T-helper 2 cell treated with Interferon-gamma antibody and Interleukin-4, amounts not matched to agents 5 μg/mL and 100 μg/mL, for 36 hours (primary cell): ENCODE data around the gene ZCCHC10.

Experiments
- DNase-seq: peaks from one replicate; pipeline ENCODE4 v3.0.0; 2021; ENCODE audit warnings: low spot score
- H3K27ac Mint-ChIP-seq: one replicate; pipeline ENCODE4 v1.8.0; 2021; ENCODE audit warnings: mild to moderate bottlenecking, mixed read lengths
- H3K27me3 Mint-ChIP-seq: one replicate; pipeline ENCODE4 v1.8.0; 2021; ENCODE audit warnings: low read depth, mixed read lengths
- H3K36me3 Mint-ChIP-seq: one replicate; pipeline ENCODE4 v1.8.0; 2021; ENCODE audit warnings: low read depth, mixed read lengths
- H3K4me1 Mint-ChIP-seq: one replicate; pipeline ENCODE4 v1.8.0; 2021; ENCODE audit warnings: low read depth, mixed read lengths
- H3K4me3 Mint-ChIP-seq: one replicate; pipeline ENCODE4 v1.8.0; 2022; ENCODE audit warnings: mild to moderate bottlenecking, moderate library complexity, mixed read lengths
- H3K9me3 Mint-ChIP-seq: one replicate; pipeline ENCODE4 v1.8.0; 2021; ENCODE audit warnings: mixed read lengths

The ZCCHC10 gene

DNA sequence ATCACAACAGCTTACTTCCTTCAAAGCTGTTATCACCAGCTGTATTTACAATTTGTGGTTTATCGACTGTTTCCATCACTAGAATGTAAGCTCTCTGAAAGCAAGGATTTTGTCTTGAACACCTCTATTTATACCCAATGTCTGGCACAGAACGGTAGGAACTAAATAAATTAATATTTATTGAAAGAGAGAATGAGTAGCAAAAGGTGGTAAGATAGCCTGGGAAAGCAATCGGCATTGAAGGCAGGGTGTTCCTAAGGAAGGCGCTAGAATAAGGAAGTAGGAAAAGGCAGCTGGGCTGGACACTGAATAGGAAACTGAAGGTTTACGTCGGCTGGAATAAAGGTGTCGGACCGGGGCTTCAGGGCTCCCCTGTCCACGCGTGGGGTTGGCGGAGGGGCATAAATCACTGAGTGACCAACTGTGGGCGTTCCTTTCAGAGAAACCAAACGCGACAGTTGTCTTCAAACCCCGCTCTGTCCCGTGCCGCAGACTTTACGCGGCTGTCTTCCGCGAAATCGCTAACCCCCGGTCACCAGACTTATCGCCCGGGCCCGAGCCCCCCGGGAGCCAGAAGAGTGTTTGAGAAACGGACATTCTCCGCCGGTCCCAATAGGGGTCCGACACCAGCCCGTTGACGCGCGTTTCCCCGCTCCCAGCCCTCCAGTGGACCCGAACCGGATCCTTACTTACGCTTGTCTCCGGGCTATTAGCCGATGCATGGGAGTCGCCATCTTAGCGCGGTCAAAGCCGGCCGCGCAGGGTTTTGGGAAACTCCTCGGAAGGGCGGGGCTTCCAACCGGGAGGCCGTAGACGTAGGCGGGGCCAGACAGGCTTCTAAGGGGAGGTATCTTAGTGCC is at the start of gene ZCCHC10:
ZCCHC10 (minus strand) TSS at position 746 of the 860 bp plus-strand sequence; CDS start at position 734, 12 bp downstream.
- H3K9me3 Mint-ChIP-seq, result no peaks in the 10 kb centered on the region
- H3K4me3 Mint-ChIP-seq, result peak within 1 kb of the TSS; percentile 86
- H3K27ac Mint-ChIP-seq, result peak within 1 kb of the TSS; percentile 91
- H3K4me1 Mint-ChIP-seq, result peaks cover 10% of the 10 kb centered on the region
- DNase-seq, result peak; percentile 89
- H3K36me3 Mint-ChIP-seq, result peaks cover 8% of the 10 kb centered on the region
- peaks cover 3% of the 10 kb centered on the region for H3K27me3 Mint-ChIP-seq

DNA sequence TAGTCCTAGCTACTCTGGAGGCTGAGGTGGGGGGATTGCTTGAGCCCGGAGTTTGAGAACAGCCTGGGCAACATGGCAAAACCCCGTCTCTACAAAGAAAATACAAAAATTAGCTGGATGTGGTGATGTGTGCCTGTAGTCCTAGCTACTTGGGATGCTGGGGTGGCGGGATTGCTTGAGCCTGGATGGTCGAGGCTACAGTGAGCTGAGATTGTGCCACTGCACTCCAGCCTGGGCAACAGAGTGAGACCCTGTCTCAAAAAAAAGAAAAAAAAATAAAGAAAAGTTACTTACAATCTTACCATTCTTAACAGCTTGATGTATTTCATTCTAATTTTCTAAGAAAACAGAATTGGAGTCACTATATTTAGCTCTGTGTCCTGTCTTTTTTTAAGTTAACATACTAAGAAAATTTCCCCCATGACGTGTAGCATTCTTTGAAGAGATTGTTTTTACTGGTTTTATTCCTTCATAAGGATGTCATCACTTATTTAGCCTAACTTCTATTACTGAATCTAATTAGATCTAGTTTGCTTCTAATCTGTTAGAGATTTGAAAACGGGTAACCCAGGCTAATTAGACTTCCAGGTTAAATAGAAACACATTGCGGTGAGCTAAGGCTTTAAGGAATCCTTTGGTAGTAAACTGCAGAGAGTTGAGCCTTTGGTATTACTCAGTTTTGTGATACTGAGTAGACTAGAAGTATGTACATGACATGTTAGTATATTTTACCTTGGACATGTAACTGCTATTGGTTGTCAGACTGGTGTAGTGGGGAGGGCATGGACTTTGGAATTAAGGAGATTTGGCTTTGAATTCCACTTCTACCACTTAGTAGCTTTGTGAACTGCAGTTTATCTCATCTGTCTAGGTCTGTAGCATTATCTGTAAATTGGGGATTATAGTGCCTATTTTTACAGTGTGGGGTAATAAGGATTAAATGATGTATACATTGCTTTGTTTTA is 49.5 kb upstream of the ZCCHC10 start:
- Mint-ChIP-seq H3K9me3 (no peaks in the 10 kb centered on the region), H3K27me3 (no peaks in the 10 kb centered on the region), H3K36me3 (peaks cover 63% of the 10 kb centered on the region), H3K4me3 (no peak overlapping the region), H3K27ac (no peak overlapping the region), H3K4me1 (peaks cover 21% of the 10 kb centered on the region)
- DNase-seq, result no peak

DNA sequence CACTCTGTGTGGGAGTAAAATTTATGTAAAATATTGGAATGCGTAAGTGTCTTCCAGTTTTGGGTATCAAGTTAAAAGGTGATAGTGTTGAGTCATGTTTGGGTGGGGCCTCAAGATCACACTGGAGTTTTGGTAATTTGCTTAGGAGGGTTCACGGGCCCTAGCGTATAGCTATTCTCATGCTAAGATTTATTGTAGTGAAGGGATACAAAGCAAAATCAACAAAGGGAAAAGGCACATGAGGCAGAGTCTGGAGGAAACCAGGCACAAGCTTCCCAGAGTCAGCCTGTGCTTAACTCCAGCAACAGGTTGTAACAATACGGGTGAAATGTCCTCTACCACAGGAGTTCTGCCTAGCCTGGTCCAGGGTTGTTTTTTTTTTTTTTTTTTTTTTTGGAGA is 45.7 kb upstream of the ZCCHC10 start:
- no peak for DNase-seq
- Mint-ChIP-seq H3K4me3 (no peak overlapping the region), H3K27me3 (no peaks in the 10 kb centered on the region), H3K27ac (peak overlapping the region; percentile 22), H3K36me3 (peaks cover 62% of the 10 kb centered on the region), H3K9me3 (no peaks in the 10 kb centered on the region), H3K4me1 (peaks cover 13% of the 10 kb centered on the region)

DNA sequence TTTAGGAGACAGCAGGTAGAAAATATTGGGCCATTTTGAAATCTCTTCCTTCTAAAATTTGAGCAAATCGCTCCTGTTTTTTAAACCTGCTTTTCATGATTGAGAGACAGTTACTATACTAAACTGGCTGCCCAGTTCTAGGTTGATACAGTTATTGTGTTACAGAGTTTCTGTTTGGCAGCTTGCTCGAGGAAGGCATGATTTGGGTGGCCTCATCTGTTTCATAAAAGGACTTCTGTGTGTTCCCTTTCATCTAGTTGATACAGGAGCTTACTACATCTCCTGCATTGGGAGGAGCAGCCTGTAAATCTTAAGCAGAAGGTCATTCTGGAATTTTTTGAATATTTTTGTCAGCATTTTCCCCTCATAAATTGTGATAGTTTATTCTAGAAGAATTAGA is 39.7 kb upstream of the ZCCHC10 start:
- DNase-seq, result no peak
- no peaks in the 10 kb centered on the region for H3K9me3 Mint-ChIP-seq
- no peaks in the 10 kb centered on the region for H3K27me3 Mint-ChIP-seq
- no peak overlapping the region for H3K27ac Mint-ChIP-seq
- H3K4me3 Mint-ChIP-seq, result no peak overlapping the region
- peaks cover 27% of the 10 kb centered on the region for H3K36me3 Mint-ChIP-seq
- H3K4me1 Mint-ChIP-seq, result peaks cover 11% of the 10 kb centered on the region

DNA sequence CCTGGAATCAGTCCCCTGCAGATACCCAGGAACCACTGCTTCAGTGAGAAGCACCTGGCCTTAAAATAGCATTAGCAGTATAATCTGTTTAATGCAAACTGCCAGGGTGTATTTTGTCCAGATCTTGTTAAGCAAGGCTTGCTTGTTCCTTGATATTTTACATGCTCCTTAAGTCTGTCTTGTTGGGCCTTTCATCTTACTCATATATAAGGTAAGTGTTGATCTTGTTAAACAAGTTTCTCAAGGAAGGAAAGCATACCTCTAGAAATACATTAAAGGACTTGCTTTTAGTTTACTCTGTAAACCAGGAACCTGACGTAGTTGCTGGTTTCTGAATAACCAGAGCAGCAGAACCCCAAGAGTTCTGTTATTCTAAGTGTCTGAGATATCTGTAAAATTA is 39.1 kb upstream of the ZCCHC10 start:
- Mint-ChIP-seq H3K36me3 (peaks cover 24% of the 10 kb centered on the region), H3K4me1 (peaks cover 11% of the 10 kb centered on the region), H3K4me3 (no peak overlapping the region), H3K27ac (no peak overlapping the region), H3K27me3 (no peaks in the 10 kb centered on the region), H3K9me3 (no peaks in the 10 kb centered on the region)
- no peak for DNase-seq

DNA sequence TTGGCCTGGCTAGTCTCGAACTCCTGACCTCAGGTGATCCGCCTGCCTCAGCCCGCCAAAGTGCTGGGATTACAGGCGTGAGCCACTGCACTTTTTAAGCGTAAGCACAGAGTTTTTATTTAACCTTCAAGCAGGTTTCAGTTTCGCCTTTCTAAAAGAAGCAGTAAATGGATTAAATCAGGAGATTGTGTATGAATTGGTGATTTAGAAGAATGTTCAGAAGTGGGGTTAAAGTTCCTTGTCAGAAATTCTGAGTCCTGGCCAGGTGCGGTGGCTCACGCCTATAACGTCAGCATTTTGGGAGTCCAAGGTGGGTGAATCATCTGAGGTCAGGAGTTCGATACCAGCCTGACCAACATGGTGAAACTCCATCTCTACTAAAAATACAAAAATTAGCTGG is 37.6 kb upstream of the ZCCHC10 start:
- H3K4me1 Mint-ChIP-seq, result peaks cover 15% of the 10 kb centered on the region

DNA sequence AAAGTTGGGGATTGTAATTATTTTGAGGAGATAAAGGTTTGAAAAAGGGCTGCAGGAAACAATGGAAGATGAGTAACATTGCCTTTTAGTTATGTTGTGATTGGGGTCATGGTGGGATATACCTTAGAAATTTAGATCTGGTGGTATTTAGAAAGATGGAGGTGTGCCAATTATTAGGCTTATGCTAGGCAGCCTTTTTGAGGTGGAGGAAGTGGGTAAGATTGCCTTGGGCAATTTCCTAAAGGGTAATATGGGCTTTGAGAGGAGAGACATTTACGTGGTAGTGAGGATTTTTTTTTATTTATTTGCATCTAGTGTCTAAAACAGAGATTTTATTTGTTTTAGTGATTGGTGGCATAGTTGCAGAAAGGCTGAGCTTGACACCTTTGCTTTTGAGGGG is 35.9 kb upstream of the ZCCHC10 start:
- Mint-ChIP-seq H3K9me3 (no peaks in the 10 kb centered on the region), H3K4me3 (no peak overlapping the region), H3K27me3 (no peaks in the 10 kb centered on the region), H3K27ac (no peak overlapping the region), H3K4me1 (peaks cover 20% of the 10 kb centered on the region), H3K36me3 (peaks cover 4% of the 10 kb centered on the region)
- DNase-seq, result no peak

More for the DNA sequence above, 37.6 kb upstream of the ZCCHC10 start:
- Mint-ChIP-seq H3K4me3 (no peak overlapping the region), H3K27me3 (no peaks in the 10 kb centered on the region), H3K27ac (no peak overlapping the region), H3K36me3 (peaks cover 15% of the 10 kb centered on the region), H3K9me3 (no peaks in the 10 kb centered on the region)
- DNase-seq, result no peak

DNA sequence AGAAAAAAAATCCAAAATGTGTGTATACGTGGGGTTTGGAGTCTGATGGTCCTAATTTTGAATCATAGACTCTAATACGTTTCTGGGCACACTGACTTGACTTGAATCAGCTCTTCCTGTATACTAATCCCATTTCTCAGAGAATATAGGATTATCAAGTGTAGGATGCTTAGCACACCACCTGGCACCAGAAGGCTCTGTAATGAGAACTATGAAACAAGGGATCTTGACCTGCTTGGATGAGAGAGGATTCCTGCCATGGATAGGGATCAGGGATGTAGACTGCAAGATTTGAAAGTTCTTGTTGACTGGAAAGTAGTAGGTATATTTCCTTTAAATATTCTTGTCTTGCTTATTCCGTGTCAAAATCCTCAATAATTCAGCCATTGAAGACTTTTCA is 33.3 kb upstream of the ZCCHC10 start:
- DNase-seq, result no peak
- Mint-ChIP-seq H3K9me3 (no peaks in the 10 kb centered on the region), H3K27me3 (no peaks in the 10 kb centered on the region), H3K4me1 (peaks cover 32% of the 10 kb centered on the region), H3K27ac (peak overlapping the region; percentile 5), H3K36me3 (peaks cover 4% of the 10 kb centered on the region), H3K4me3 (no peak overlapping the region)

DNA sequence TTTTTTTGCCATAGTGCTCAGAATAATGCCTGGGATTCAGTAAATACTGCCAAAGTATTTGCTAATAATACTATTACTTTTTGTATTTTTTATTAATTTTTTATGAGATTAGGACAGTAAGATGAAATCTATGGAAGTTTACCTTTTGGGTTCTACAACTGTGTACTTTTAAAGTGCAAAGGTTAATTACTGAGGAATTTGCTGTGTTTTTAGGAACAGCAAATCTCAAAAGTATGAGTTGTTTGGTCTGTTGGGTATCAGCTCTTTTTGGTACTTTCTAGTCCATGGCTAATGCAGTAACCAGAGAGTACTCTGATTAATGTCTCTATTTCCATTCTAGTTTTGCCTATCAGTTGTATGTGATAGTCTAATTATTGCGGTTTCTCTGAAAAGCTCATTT is 30.5 kb upstream of the ZCCHC10 start:
- no peaks in the 10 kb centered on the region for H3K27me3 Mint-ChIP-seq
- no peaks in the 10 kb centered on the region for H3K9me3 Mint-ChIP-seq
- H3K27ac Mint-ChIP-seq, result no peak overlapping the region
- DNase-seq, result no peak
- H3K4me1 Mint-ChIP-seq, result peaks cover 28% of the 10 kb centered on the region
- peaks cover 7% of the 10 kb centered on the region for H3K36me3 Mint-ChIP-seq
- H3K4me3 Mint-ChIP-seq, result no peak overlapping the region

DNA sequence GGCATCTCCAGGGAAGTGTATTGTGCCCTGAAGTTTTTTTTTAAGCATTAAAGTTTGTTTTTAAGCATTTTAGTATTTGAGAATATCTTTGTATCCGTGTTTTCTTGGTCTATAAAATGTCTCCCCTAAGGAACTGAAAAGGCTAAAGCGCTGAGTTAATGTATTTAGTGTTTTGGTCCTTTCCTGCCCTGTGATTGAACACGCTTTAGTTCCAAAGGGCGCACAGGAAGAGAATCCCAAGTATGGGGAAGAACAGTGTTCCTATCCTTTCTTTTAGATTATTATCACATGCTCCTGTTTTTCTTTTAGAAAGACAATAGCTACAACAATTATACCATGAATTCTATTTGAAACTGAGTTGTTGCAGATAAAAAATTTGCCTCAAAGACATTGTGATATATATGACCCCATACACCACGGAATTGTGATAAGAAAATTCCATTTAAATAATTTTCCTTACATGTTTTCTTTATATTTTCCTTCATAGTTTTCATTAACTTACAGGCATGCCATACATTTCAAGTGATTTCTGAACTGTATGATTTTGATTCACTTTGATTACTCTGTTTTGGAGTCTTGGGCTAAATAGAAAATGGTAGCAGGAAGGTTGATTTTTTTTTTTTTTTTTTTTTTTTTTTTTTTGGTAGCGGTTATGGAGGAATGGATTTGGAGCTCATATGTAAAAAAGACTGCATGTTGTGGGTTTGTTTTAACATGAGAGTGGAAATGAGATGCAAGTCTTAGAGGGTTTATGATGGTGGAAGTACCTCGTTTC is 28.5 kb upstream of the ZCCHC10 start:
- H3K27ac Mint-ChIP-seq, result no peak overlapping the region
- peak overlapping the region; percentile 39 for H3K4me3 Mint-ChIP-seq
- H3K9me3 Mint-ChIP-seq, result no peaks in the 10 kb centered on the region
- no peaks in the 10 kb centered on the region for H3K27me3 Mint-ChIP-seq
- H3K4me1 Mint-ChIP-seq, result peaks cover 33% of the 10 kb centered on the region
- DNase-seq, result no peak
- H3K36me3 Mint-ChIP-seq, result peaks cover 9% of the 10 kb centered on the region

DNA sequence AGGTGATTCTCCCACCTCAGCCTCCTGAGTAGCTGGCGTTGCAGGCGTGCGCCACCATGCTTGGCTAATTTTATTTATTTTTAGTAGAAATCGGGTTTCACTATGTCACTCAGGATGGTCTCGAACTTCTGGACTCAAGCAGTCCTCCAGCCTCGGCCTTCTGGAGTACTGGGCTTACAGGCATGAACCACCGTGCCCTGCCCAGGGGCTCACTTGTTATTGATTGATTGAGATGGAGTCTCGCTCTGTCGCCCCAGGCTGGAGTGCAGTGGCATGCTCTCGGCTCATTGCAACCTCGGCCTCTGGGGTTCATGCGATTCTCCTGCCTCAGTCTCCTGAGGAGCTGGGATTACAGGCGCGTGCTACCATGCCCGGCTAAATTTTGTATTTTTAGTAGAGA is 27.1 kb upstream of the ZCCHC10 start:
- Mint-ChIP-seq H3K36me3 (peaks cover 9% of the 10 kb centered on the region), H3K27ac (no peak overlapping the region), H3K9me3 (no peaks in the 10 kb centered on the region), H3K4me1 (peaks cover 29% of the 10 kb centered on the region), H3K4me3 (peak overlapping the region; percentile 95), H3K27me3 (no peaks in the 10 kb centered on the region)
- no peak for DNase-seq

DNA sequence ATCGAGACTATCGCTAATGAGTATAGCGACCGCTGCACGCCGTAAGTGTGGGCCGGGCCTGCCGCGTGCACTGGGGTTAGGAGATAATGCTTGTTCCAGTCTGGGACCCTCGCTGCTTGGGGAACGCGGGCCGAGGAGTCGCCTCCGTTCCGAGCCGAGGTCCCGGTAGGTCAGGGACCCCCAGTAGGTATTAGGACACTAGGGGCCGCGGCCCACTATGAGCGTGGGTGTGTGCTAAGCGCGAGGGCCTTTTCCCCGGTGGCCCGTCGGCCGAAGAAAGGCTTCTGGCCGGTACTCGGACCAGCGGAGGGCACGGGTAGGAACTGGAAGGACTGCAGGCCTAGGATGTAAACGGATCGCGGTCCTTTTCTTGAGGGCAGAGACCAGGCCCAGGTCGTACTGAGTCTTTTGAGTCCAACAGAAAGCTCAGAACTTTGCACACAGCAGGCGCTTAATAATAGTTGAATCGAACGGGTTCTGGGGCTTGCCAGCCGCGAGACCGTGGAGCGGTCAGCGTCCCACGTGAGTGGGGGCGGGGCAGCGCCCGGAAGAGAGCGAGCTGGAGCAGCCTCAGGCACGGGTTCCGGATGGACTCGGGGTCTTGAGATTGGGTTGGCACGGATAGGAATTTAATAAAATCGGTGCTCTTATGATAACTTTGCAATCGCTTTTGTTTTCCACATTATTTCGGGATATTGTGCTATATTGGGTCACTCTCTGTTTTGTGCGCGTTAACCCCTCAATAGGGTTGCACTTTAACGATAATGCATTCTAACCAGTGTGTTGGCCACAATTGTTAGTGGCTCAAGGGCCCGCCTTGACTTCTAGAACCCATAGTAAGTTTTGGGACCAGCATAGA is 26.2 kb upstream of the ZCCHC10 start:
- Mint-ChIP-seq H3K27me3 (no peaks in the 10 kb centered on the region), H3K36me3 (peaks cover 9% of the 10 kb centered on the region), H3K27ac (peak overlapping the region; percentile 99), H3K4me1 (peaks cover 25% of the 10 kb centered on the region), H3K4me3 (peak overlapping the region; percentile 95), H3K9me3 (no peaks in the 10 kb centered on the region)
- DNase-seq, result peak; percentile 66
